Measurements from ENCODE around the gene MYOM1. TPM values are rescaled to one million over a fixed set of nuclear protein-coding genes. Genes with fewer than 3 reads are reported as not detected.
"Not testable (repeated sequence)": the region's sequence is repeated elsewhere in the genome, so short reads cannot be mapped to it uniquely, and the experiment has no call there.

MYOM1 gene
- total RNA-seq, 2 experiments from 2014 or later: 0.40 to 0.41 TPM

DNA sequence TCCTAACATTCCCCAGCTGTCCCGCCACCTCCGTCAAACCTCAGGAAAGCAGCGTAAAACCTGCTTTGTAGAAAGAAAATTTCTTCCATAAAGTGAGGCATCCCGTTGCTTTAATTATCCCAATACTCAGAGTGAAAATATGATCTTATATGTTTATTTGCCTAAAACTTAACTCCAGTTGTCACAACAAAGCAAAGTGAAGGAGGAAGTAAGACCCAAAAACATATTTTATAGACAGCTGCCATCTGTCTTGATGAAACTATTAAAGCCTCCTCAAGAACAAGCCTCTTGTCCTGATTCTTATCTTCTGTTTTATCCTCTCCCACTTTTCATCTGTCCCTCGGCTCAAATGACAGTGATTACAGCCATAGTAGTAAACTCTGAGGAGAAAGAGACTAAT lies 177.9 kb downstream of the MYOM1 start:
- H3K4me1 Mint-ChIP-seq (ENCODE audit: low read depth): peaks cover 39% of the 10 kb centered on the region
- no peak for DNase-seq
- H3K27ac Mint-ChIP-seq: no peak overlapping the region
- H3K36me3 Mint-ChIP-seq (ENCODE audit: low read depth): no peaks in the 10 kb centered on the region
- CTCF ChIA-PET: interaction anchor here (0.7 to 1.2 kb wide), 3 partner anchors 11 to 88 kb away, joined by 3 to 4 read pairs (median 4); no protein-coding TSS in a partner anchor
- intact Hi-C loops (cut with micrococcal nuclease): no loop called here
- H3K4me3 Mint-ChIP-seq: no peak overlapping the region
- H3K9me3 Mint-ChIP-seq: no peaks in the 10 kb centered on the region
- no peaks in the 10 kb centered on the region for H3K27me3 Mint-ChIP-seq (ENCODE audit: low read depth)

DNA sequence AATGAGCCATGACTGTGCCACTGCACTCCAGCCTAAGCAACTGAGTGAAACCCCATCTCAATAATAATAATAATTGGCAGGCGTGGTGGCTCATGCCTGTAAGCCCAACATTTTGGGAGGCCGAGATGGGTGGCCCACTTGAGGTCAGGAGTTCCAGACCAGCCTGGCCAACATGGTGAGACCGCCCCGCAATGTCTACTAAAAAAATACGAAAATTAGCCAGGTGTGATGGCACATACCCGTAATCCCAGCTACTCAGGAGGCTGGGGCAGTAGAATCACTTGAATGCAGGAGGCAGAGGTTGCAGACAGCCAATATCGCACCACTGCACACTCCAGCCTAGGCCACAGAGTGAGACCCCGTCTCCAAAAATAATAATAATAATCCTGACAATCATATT lies 178.9 kb downstream of the MYOM1 start:
- intact Hi-C loops (cut with micrococcal nuclease): loop anchor here (1.0 kb wide), 2 partner anchors 20 to 43 kb away; no protein-coding TSS in a partner anchor
- H3K27ac Mint-ChIP-seq: no peak overlapping the region
- no peaks in the 10 kb centered on the region for H3K9me3 Mint-ChIP-seq
- no peaks in the 10 kb centered on the region for H3K27me3 Mint-ChIP-seq (ENCODE audit: low read depth)
- H3K4me1 Mint-ChIP-seq (ENCODE audit: low read depth): peaks cover 29% of the 10 kb centered on the region
- no peak for DNase-seq
- CTCF ChIA-PET: interaction anchor here (1.0 to 2.3 kb wide), 3 partner anchors 21 to 30 kb away, joined by 3 to 12 read pairs (median 3); no protein-coding TSS in a partner anchor
- H3K4me3 Mint-ChIP-seq: no peak overlapping the region
- no peaks in the 10 kb centered on the region for H3K36me3 Mint-ChIP-seq (ENCODE audit: low read depth)

DNA sequence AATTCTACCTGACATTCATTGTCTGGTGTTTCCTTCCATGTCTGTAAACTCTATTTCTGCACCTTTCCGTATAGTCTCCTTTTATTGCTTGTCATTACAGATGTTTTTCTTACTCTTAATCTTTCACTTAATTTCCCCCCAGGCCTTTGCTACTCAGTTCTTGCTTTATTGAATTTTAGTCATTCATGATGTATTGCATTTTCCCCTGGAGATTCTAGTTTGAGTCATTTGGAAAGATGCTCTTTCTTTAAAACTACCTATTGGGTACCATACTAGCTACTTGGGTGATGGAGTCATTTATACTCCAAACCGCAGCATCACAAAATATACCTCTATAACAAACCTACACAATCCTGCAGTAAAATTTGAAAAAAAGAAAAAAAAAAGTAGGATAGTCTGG lies 179.6 kb downstream of the MYOM1 start:
- H3K36me3 Mint-ChIP-seq (ENCODE audit: low read depth): no peaks in the 10 kb centered on the region
- intact Hi-C loops (cut with micrococcal nuclease): loop anchor here (1.0 kb wide), 2 partner anchors 21 to 42 kb away; no protein-coding TSS in a partner anchor
- peaks cover 23% of the 10 kb centered on the region for H3K4me1 Mint-ChIP-seq (ENCODE audit: low read depth)
- H3K27ac Mint-ChIP-seq: no peak overlapping the region
- no peak for DNase-seq
- no peak overlapping the region for H3K4me3 Mint-ChIP-seq
- no peaks in the 10 kb centered on the region for H3K27me3 Mint-ChIP-seq (ENCODE audit: low read depth)
- CTCF ChIA-PET: interaction anchor here (0.5 to 2.3 kb wide), 4 partner anchors 21 to 692 kb away, joined by 3 to 12 read pairs (median 3); no protein-coding TSS in a partner anchor
- no peaks in the 10 kb centered on the region for H3K9me3 Mint-ChIP-seq

DNA sequence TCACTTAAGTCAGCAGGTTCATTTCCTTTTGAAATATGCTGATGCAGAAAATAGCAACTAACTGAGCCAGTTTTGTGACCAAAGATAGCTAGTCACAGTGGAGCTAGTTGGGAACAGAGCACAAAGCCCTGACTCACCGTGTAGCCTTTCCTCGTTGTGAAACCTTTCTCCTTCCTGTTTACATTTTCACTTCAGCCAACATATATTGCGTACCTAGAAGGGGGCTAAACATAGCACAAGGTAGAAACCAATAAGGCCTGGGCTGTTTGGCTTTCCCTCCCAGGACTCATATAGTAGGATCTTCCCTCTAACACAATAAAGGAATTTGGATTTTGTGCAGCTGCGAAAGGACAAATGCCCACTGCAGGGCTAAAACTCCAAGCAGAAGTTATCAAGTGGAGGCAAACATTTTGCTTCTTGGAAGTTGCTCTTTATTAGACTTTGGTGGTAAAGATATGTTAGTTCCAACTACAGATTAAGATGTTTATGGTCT lies 182.3 kb downstream of the MYOM1 start:
- CTCF ChIA-PET: interaction anchor here (0.6 to 2.2 kb wide), 2 partner anchors 25 to 143 kb away, joined by 4 to 7 read pairs; no protein-coding TSS in a partner anchor
- Mint-ChIP-seq H3K4me3 (no peak overlapping the region), H3K36me3 (ENCODE audit: low read depth) (no peaks in the 10 kb centered on the region), H3K27me3 (ENCODE audit: low read depth) (no peaks in the 10 kb centered on the region), H3K9me3 (no peaks in the 10 kb centered on the region), H3K27ac (no peak overlapping the region), H3K4me1 (ENCODE audit: low read depth) (peaks cover 18% of the 10 kb centered on the region)
- DNase-seq: no peak
- intact Hi-C loops (cut with micrococcal nuclease): no loop called here

DNA sequence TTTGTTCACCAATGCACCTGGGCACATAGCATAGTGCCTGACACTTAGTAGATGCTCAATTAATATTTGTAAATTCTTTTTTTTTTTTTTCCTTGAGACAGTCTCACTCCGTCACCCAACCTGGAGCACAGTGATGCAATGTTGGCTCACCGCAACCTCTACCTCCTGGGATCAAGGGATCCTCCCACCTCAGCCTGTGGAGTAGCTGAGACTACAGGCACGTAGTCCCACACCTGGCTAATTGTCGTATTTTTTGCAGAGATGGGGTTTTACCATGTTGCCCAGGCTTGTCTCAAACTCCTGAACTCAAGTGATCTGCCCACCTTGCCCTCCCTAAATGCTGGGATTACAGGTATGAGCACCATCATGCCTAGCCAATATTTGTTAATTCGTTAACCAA lies 183.7 kb downstream of the MYOM1 start:
- Mint-ChIP-seq H3K4me1 (ENCODE audit: low read depth) (peaks cover 18% of the 10 kb centered on the region), H3K27ac (no peak overlapping the region)

DNA sequence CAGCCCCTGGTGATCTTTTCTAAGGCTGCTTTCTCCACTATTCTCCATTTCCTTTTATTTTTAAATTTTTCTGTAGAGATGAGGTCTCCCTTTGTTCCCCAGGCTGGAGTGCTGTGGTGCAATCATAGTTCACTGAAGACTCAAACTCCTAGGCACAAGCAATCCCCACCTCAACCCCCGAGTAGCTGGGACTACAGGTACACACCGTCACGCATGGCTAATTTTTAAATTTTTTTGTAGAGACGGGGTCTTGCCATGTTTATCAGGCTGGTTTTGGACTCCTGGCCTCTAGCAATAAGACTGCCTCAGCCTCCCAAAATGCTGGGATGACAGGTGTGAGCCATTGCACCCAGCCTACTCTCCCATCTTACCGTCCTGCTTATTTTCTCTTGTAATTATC lies 184.1 kb downstream of the MYOM1 start:
- Mint-ChIP-seq H3K27me3 (ENCODE audit: low read depth) (no peaks in the 10 kb centered on the region), H3K4me1 (ENCODE audit: low read depth) (peaks cover 18% of the 10 kb centered on the region), H3K9me3 (no peaks in the 10 kb centered on the region), H3K36me3 (ENCODE audit: low read depth) (no peaks in the 10 kb centered on the region), H3K27ac (no peak overlapping the region), H3K4me3 (no peak overlapping the region)
- CTCF ChIA-PET: interaction anchor here (2.2 kb wide), 1 partner anchor 27 kb away, joined by 7 read pairs; no protein-coding TSS in a partner anchor
- intact Hi-C loops (cut with micrococcal nuclease): no loop called here
- DNase-seq: no peak

More for the DNA sequence above, 183.7 kb downstream of the MYOM1 start:
- no peaks in the 10 kb centered on the region for H3K36me3 Mint-ChIP-seq (ENCODE audit: low read depth)
- H3K27me3 Mint-ChIP-seq (ENCODE audit: low read depth): no peaks in the 10 kb centered on the region
- H3K9me3 Mint-ChIP-seq: no peaks in the 10 kb centered on the region
- DNase-seq: no peak
- H3K4me3 Mint-ChIP-seq: no peak overlapping the region
- CTCF ChIA-PET: interaction anchor here (0.9 to 2.2 kb wide), 2 partner anchors 12 to 27 kb away, joined by 3 to 7 read pairs; no protein-coding TSS in a partner anchor
- intact Hi-C loops (cut with micrococcal nuclease): no loop called here

DNA sequence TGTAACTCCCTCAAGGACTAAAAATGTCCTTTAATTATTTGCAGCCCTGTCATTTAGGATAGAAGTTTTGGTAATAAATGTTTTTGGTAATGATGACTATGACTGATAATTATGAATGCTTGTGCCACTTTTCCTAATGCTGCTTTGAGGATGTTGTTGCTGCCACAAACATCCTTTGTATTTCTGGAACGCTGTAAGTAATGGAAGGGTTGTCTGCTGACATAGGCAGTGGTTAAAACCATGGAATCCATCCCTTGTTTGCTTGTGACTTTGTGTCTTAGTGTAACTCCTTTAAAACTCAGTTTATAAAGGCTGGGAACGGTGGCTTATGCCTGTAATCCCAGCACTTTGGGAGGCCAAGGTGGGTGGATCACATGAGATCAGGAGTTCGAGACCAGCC lies 187.0 kb downstream of the MYOM1 start:
- no peaks in the 10 kb centered on the region for H3K36me3 Mint-ChIP-seq (ENCODE audit: low read depth)

DNA sequence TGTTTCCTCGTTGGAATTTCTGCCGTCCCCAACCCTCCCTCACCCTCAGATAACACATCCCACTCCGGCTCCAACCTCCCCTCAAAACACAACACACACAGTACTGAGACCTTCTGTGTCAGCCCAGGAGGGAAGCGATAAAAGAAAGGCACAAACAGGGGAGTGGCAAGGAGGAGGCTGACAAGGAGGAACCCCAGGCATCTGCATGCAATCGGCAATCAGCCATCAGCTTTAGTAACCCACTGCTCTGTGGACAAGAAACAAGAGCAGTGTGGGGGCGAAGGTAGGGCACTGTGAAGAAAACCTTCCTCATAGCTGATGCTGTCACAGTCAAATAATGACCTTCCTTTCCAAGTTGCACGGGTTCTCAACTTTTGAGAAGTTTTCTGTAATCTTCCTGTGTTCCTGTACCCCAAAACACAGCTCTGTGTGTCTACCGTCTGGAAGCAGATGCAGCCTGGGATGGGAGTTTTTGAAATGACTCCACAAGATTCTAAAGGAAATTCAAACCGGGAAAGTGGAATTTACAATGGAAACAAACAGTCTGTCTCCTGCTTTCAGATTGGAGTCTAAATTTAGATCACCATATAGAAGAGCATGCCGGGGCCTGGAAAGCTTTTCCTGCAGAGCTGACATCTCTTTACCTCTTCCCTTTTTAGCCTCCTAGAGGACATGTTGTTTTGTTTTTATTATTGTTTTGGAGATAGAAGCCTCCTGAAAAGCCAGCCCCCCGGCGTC lies 190.4 kb downstream of the MYOM1 start:
- Mint-ChIP-seq H3K4me1 (ENCODE audit: low read depth) (peaks cover 2% of the 10 kb centered on the region), H3K27me3 (ENCODE audit: low read depth) (no peaks in the 10 kb centered on the region), H3K27ac (no peak overlapping the region), H3K9me3 (no peaks in the 10 kb centered on the region), H3K36me3 (ENCODE audit: low read depth) (no peaks in the 10 kb centered on the region), H3K4me3 (no peak overlapping the region)
- CTCF ChIA-PET: no interaction called here
- no peak for DNase-seq
- intact Hi-C loops (cut with micrococcal nuclease): no loop called here

More for the DNA sequence above, 187.0 kb downstream of the MYOM1 start:
- Mint-ChIP-seq H3K4me1 (ENCODE audit: low read depth) (peaks cover 7% of the 10 kb centered on the region), H3K27ac (no peak overlapping the region), H3K27me3 (ENCODE audit: low read depth) (no peaks in the 10 kb centered on the region), H3K9me3 (no peaks in the 10 kb centered on the region), H3K4me3 (no peak overlapping the region)
- no peak for DNase-seq
- CTCF ChIA-PET: no interaction called here
- intact Hi-C loops (cut with micrococcal nuclease): no loop called here

DNA sequence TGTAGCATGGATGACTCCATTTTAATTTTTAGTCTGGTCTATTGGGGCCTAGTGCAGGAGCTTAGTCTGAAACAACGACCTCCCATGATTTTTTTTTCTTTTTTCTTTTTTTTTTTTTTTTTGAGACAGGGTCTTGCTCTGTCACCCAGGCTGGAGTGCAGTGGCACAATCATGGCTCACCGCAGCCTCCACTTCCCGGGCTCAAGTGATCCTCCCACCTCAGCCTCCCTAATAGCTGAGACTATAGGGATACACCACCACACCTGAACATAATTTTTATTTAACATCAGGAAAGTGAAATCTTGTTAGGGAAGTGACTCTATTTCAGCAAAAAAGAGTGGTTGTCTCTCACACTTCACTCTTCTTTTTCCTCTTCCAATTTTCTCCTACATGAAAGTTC lies 191.7 kb downstream of the MYOM1 start:
- H3K4me1 Mint-ChIP-seq (ENCODE audit: low read depth); intact Hi-C loops (cut with micrococcal nuclease); H3K4me3 Mint-ChIP-seq; H3K27me3 Mint-ChIP-seq (ENCODE audit: low read depth); H3K36me3 Mint-ChIP-seq (ENCODE audit: low read depth); H3K27ac Mint-ChIP-seq; CTCF ChIA-PET; DNase-seq; H3K9me3 Mint-ChIP-seq: not testable (repeated sequence)

DNA sequence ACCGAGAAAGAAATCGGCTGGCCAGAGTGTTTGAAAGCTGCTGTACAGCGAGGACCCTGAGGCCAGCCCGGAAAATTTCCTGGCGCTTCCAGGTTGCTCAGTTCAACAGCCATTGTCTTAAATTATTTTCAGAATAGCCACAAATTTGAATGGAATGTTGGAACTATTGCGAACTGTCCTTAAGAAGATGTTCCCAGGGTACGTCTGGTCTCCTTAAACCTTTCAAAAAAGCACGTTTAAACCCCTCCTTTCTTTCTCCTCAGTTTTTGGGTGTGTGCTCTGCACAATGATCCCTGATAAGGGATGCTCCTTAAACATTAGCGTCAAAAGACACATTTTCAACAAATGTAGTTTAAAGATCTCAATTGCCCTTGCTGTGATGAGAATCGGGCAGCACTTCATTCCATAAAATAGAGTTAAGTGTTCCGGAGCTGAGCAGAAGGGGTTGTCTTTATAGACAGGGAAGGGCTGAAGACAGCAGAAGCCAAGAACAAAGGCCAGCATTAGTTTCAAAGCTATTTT lies 192.3 kb downstream of the MYOM1 start:
- intact Hi-C loops (cut with micrococcal nuclease): no loop called here
- H3K9me3 Mint-ChIP-seq: no peaks in the 10 kb centered on the region
- H3K27ac Mint-ChIP-seq: no peak overlapping the region
- no peaks in the 10 kb centered on the region for H3K27me3 Mint-ChIP-seq (ENCODE audit: low read depth)
- DNase-seq: no peak
- no peaks in the 10 kb centered on the region for H3K36me3 Mint-ChIP-seq (ENCODE audit: low read depth)
- peaks cover 2% of the 10 kb centered on the region for H3K4me1 Mint-ChIP-seq (ENCODE audit: low read depth)
- H3K4me3 Mint-ChIP-seq: no peak overlapping the region
- CTCF ChIA-PET: interaction anchor here (0.7 kb wide), 1 partner anchor 35 kb away, joined by 3 read pairs; no protein-coding TSS in a partner anchor

DNA sequence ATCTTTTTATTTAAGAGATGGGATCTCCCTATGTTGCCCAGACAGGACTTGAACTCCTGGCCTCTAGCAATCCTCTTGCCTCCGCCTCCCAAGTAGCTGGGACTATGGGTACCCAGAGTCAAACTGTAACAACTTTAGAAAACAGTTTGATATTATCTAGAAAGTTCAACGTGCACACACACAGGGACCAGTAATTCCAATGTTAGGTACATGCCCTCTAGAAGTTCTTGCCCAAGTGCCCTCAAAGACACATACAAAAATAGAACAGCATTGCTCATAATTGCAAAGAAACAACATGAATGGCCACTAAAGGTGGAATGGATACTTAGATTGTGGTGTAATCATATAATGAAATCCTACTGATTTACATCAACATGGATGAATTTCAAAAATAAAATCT lies 194.2 kb downstream of the MYOM1 start:
- peaks cover 2% of the 10 kb centered on the region for H3K4me1 Mint-ChIP-seq (ENCODE audit: low read depth)
- CTCF ChIA-PET: interaction anchor here (0.9 kb wide), 1 partner anchor 10 kb away, joined by 4 read pairs; no protein-coding TSS in a partner anchor
- H3K36me3 Mint-ChIP-seq (ENCODE audit: low read depth): no peaks in the 10 kb centered on the region
- H3K27me3 Mint-ChIP-seq (ENCODE audit: low read depth): no peaks in the 10 kb centered on the region
- H3K9me3 Mint-ChIP-seq: no peaks in the 10 kb centered on the region
- no peak overlapping the region for H3K4me3 Mint-ChIP-seq
- intact Hi-C loops (cut with micrococcal nuclease): no loop called here
- no peak overlapping the region for H3K27ac Mint-ChIP-seq
- DNase-seq: no peak

DNA sequence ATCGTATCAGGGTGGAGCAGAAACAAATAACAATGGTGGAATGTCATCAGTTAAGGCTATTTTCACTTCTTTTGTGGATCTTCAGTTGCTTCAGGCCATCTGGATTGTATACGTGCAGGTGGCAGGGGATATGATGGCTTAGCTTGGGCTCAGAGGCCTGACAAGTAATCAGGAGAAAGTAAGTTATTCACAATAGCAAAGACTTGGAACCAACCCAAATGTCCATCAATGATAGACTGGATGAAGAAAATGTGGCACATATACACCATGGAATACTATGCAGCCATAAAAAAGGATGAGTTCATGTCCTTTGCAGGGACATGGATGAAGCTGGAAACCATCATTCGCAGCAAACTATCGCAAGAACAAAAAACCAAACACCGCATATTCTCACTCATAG lies 196.2 kb downstream of the MYOM1 start:
- intact Hi-C loops (cut with micrococcal nuclease); H3K4me1 Mint-ChIP-seq (ENCODE audit: low read depth); H3K27me3 Mint-ChIP-seq (ENCODE audit: low read depth); H3K4me3 Mint-ChIP-seq; H3K27ac Mint-ChIP-seq; H3K9me3 Mint-ChIP-seq; DNase-seq; H3K36me3 Mint-ChIP-seq (ENCODE audit: low read depth); CTCF ChIA-PET: not testable (repeated sequence)
